Muscle of leg (tissue), 11 donors: Measurements from ENCODE around the gene SH3RF1. TPM values are rescaled to one million over a fixed set of nuclear protein-coding genes. Genes with fewer than 3 reads are reported as not detected.
"Not testable (repeated sequence)": the region's sequence is repeated elsewhere in the genome, so short reads cannot be mapped to it uniquely, and the experiment has no call there.

Source experiments
- DNase-seq: peaks from one replicate; pipeline ENCODE4 v3.0.0; 2013
- H3K27ac ChIP-seq: one replicate; pipeline ENCODE4 v1.5.1; 2013; ENCODE audit warnings: mild to moderate bottlenecking, low read length, control low read depth
- H3K27me3 ChIP-seq: one replicate; pipeline ENCODE4 v1.6.1; 2013; ENCODE audit warnings: low read length; ENCODE audit not compliant: control insufficient read depth, insufficient read depth
- H3K36me3 ChIP-seq: one replicate; pipeline ENCODE4 v1.6.1; 2013; ENCODE audit warnings: low read length; ENCODE audit not compliant: control insufficient read depth, insufficient read depth
- H3K4me1 ChIP-seq: one replicate; pipeline ENCODE4 v1.6.1; 2013; ENCODE audit warnings: low read length; ENCODE audit not compliant: control insufficient read depth, insufficient read depth
- H3K4me3 ChIP-seq: one replicate; pipeline ENCODE4 v1.5.1; 2013; ENCODE audit warnings: low read length, control low read depth
- H3K9me3 ChIP-seq: replicated peaks from 2 replicates; pipeline ENCODE4 v1.6.1; 2013; ENCODE audit warnings: low read depth, low read length; ENCODE audit not compliant: control insufficient read depth
- WGBS: methylation state at CpG from one replicate; pipeline ENCODE4 v1.1.5; 2013; ENCODE audit warnings: missing lambda C conversion rate; ENCODE audit not compliant: insufficient coverage; 5-methylcytosine and 5-hydroxymethylcytosine counted together
- polyA plus RNA-seq, 8 donors: library from polyadenylated mRNA; unstranded; fragments of 120-200 nt; gene quantifications; one replicate each; pipeline versions ENCODE4 v1.2.1 to v1.2.3, GENCODE V29; 2013; ENCODE audit warnings: inconsistent platforms in 1 of 8, low replicate concordance in 1 of 8; ENCODE audit not compliant: insufficient read length in 8 of 8, insufficient read depth in 1 of 8
- total RNA-seq: library from RNA; stranded (reverse); fragments of 120-200 nt; gene quantifications from one replicate; pipeline ENCODE4 v1.2.4, GENCODE V29; 2013

Gene SH3RF1
- total and polyA plus RNA-seq, 9 donors = 10.7 to 19.4 (median 16.3) TPM

DNA sequence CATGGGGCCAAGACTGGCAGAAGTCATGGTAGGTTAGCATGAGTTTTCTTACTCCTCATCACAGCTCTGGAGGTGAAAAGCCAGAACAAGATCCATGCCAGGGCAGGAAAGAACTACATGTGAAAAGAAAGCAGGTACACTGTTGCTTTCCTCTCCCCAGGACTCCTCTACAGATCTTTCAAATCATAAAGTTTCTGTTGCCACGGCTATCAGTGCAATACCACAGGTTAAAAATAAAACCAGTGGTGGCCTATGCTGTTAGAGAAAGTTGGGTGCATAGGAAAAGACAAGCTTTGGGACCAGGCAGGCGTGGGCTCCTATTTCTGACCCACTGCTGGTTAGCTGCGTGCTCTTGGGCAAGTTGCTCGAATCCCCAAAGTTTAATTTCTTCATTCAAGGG is 81.4 kb downstream of the SH3RF1 start:
- Histone ChIP-seq H3K27me3 (no peaks in the 10 kb centered on the region), H3K4me3 (no peak overlapping the region)
- WGBS = 97% methylated on average over 4 of the region's 4 CpGs

DNA sequence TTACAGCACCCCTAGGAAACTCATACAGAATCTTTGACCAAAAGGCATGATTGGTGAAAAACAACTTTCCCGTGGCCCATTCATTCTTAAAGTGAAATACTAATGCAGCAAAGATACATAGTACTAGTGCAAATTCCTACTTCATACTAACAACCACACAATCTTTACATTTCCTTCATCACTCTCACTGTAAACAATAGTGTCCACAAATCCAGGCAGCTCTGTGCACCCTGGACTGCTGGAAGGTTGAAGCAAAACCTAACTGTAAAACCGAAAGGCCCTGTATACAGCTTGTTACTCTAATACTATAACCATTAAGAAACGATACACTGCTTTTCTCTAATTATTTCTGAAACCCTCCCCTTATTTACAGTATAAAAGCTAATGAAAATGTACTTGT is 82.6 kb downstream of the SH3RF1 start:
- no peaks in the 10 kb centered on the region for H3K36me3 ChIP-seq
- H3K4me1 ChIP-seq = peaks cover 3% of the 10 kb centered on the region
- H3K4me3 ChIP-seq = no peak overlapping the region
- no peak for DNase-seq
- WGBS = no CpG with 5 or more reads among the region's 3 CpGs
- no peak overlapping the region for H3K27ac ChIP-seq
- H3K27me3 ChIP-seq = no peaks in the 10 kb centered on the region
- H3K9me3 ChIP-seq = no peaks in the 10 kb centered on the region

More for the DNA sequence above, 81.4 kb downstream of the SH3RF1 start:
- H3K9me3 ChIP-seq = no peaks in the 10 kb centered on the region
- no peaks in the 10 kb centered on the region for H3K36me3 ChIP-seq
- no peak for DNase-seq
- H3K4me1 ChIP-seq = peaks cover 3% of the 10 kb centered on the region
- H3K27ac ChIP-seq = no peak overlapping the region

DNA sequence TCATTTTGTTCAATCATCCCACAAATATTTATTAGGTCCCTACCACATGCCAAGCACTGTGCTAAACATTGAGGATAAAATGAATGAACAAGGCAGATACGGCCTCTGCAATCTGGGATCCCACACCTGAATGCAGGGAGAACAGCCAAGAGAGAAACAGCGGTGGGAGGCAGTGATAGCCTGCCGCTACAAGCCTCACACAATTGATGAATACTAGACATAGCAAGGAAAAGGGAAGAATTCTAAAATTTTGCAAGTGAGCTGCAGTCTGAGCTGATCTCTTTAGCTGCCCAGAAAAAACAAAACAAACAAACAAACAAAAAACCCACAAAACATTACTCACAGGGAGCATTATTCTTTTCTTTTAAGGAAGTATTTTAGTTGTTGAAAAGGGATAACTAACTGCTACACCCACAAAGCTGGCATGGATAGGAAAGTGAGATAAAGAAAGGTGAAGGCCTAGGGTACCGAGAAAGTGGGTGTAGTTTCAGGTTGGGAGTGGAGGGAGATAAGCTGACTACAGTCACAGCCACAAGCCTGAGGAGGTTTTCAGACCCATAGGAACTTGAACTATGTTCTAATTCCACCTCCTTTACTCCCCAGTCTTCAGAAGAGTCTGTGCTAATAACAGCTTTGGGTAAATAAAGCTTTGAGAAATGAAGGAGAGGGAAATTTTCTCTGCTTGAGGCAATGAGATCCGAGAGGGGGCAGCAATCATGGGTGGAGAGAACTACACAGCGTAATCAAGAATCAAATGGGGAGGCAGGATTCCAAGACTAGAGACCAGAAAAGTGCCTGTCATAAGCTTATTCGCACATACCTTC is 85.4 kb downstream of the SH3RF1 start:
- Histone ChIP-seq H3K9me3 (no peaks in the 10 kb centered on the region), H3K4me1 (peaks cover 3% of the 10 kb centered on the region), H3K36me3 (no peaks in the 10 kb centered on the region), H3K4me3 (no peak overlapping the region), H3K27me3 (no peaks in the 10 kb centered on the region), H3K27ac (no peak overlapping the region)
- WGBS = 56% methylated on average over 1 of the region's 7 CpGs
- no peak for DNase-seq

DNA sequence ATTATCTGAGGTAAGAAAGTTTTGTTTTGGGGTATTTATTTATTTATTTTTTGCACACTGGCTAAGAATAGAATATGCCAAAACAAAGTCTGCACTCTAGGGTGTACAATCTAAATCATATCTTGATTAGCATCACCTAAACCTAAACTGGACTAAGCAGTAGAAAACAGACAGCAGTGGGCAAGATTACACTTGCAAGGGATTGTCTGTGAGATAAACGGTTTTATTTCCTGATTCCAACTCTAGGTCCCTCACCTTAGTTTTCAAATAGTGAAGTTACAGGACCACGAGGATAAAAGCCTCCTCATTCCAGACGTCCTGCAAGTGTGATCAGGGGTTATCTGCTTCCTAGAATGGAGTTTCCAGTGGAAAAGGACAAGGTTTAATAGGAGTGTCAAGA is 86.1 kb downstream of the SH3RF1 start:
- Histone ChIP-seq H3K27me3 (no peaks in the 10 kb centered on the region), H3K4me3 (no peak overlapping the region), H3K4me1 (peaks cover 5% of the 10 kb centered on the region), H3K27ac (peak overlapping the region; percentile 20), H3K9me3 (no peaks in the 10 kb centered on the region), H3K36me3 (no peaks in the 10 kb centered on the region)
- DNase-seq = no peak
- no CpG with 5 or more reads among the region's 3 CpGs for WGBS

DNA sequence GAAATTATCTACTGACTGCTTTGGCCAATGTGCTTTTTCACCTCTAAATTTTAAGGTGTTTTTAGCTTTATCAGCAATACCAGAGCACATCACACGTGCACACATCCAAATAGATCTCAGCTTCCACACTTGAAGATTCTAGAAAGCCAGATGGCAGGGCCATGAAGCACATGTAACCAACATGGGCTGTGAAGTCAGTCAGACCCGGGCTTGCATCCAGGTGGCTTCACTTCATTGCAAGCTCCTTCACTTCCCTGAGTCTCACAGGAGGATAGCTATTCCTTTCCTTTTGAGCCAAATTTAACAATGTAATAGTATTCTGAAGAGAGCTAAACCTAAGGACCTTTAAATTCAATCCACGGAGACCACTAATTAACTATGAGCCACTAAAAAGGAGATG is 86.5 kb downstream of the SH3RF1 start:
- no peaks in the 10 kb centered on the region for H3K36me3 ChIP-seq
- 20% methylated on average over 1 of the region's 3 CpGs for WGBS
- H3K27ac ChIP-seq = no peak overlapping the region
- no peaks in the 10 kb centered on the region for H3K9me3 ChIP-seq
- no peak overlapping the region for H3K4me3 ChIP-seq
- peak; percentile 70 for DNase-seq
- no peaks in the 10 kb centered on the region for H3K27me3 ChIP-seq
- H3K4me1 ChIP-seq = peaks cover 5% of the 10 kb centered on the region

DNA sequence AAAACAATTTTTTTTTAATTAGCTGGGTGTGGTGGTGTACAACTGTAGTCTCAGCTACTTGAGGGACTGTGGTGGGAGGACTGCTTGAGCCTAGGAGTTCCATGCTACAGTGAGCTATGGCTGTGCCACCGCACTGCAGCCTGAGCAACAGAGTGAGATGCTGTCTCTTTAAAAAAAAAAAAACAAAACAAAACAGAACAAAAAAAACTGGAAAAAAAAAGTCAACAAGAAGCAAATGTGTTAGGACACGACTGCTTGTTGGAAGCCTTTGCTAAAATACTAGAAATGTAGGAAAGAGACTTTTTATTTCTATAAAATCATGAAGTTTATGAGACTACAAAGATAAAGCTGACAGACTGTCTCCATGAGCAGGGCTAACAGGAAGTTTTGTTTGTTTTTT is 87.2 kb downstream of the SH3RF1 start:
- peaks cover 5% of the 10 kb centered on the region for H3K4me1 ChIP-seq
- DNase-seq = no peak
- H3K27me3 ChIP-seq = no peaks in the 10 kb centered on the region
- H3K27ac ChIP-seq = no peak overlapping the region
- H3K9me3 ChIP-seq = no peaks in the 10 kb centered on the region
- H3K36me3 ChIP-seq = no peaks in the 10 kb centered on the region
- no CpG with 5 or more reads among the region's 2 CpGs for WGBS
- H3K4me3 ChIP-seq = no peak overlapping the region

DNA sequence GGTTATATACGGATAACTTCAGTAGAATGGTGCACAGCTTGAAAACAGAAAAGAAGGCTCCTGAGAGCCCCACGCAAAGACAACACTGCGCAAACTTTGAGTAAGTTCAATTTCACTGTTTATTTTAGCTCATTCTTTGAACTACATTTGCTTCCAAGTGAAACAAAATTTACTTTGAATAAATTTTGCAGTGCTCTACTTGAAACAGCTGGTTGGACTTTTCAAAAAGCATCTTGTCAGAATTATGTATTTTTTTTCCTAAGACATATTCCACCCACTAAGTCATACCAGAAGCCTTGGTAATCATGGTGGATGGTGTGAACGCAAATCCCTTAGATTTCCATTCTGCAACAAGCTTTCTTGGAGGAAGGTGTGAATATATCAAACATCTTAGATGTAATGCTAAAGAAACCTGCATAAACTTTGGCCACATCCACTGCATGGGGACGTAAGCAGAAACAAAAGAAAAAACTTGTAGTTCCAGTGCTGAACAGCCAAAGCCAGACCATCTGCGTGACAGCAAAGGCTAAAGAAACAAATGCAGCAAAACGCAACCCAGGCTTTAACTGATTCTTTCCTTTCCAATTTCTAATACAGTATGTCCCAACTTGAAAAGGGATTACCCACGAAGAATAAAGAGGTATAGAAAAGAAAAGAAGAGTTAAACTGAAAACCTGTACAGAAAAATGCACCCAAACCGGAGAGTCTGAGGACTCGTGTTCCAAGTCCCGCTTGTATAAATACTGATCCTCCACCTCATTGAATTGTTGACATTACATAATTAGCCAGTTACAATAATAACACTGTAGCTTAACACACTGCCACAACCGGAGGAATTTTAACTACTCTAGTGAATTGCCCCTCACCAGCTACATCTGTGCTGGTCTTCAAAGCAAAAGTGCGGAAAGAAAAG is 90.9 kb downstream of the SH3RF1 start:
- H3K36me3 ChIP-seq = no peaks in the 10 kb centered on the region
- peak overlapping the region; percentile 54 for H3K27ac ChIP-seq
- WGBS = 53% methylated on average over 3 of the region's 13 CpGs
- H3K4me1 ChIP-seq = peaks cover 2% of the 10 kb centered on the region
- no peaks in the 10 kb centered on the region for H3K9me3 ChIP-seq
- H3K27me3 ChIP-seq = no peaks in the 10 kb centered on the region
- no peak overlapping the region for H3K4me3 ChIP-seq
- DNase-seq = peak; percentile 79

DNA sequence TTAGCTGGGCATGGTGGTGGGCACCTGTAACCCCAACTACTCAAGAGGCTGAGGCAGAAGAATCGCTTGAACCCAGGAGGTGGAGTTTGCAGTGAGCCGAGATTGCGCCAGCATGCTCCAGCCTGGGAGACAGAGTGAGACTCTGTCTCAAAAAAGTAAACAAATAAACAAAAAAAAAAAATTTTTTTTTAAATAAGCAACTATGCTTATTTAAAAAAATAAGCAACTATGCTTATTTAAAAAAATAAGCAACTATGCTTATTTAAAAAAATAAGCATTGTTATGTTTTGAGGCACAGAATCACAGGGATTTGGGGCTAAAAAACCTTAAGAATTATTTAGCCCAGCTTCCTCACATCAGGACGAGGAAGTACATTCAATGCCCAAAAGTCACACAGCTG is 92.7 kb downstream of the SH3RF1 start:
- no CpG with 5 or more reads among the region's 4 CpGs for WGBS
- not testable (repeated sequence) for H3K4me1 ChIP-seq, H3K9me3 ChIP-seq, H3K27ac ChIP-seq, H3K27me3 ChIP-seq, H3K36me3 ChIP-seq, H3K4me3 ChIP-seq, DNase-seq

DNA sequence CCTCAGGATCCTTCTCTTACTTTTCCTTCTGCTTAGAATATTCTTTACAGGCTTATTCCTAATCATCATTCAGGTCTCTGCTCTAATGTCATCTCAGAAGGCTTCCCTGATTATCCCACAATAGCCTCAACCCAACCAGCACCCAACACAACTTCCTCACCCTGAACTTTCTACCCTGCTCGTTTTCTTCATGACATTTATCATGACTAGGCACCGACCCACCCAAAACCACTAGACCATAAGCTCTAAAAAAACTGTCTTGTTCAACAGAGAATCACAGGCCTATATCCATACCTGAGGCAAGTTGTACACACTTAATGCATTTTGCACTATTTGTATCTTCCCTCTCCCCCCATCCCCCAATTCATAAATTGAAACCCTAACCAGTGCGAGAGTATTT is 95.3 kb downstream of the SH3RF1 start:
- Histone ChIP-seq H3K4me1 (peaks cover 2% of the 10 kb centered on the region), H3K36me3 (no peaks in the 10 kb centered on the region), H3K27ac (no peak overlapping the region), H3K27me3 (no peaks in the 10 kb centered on the region), H3K4me3 (no peak overlapping the region), H3K9me3 (no peaks in the 10 kb centered on the region)
- DNase-seq = no peak
- WGBS = 93% methylated on average over 2 of the region's 3 CpGs

DNA sequence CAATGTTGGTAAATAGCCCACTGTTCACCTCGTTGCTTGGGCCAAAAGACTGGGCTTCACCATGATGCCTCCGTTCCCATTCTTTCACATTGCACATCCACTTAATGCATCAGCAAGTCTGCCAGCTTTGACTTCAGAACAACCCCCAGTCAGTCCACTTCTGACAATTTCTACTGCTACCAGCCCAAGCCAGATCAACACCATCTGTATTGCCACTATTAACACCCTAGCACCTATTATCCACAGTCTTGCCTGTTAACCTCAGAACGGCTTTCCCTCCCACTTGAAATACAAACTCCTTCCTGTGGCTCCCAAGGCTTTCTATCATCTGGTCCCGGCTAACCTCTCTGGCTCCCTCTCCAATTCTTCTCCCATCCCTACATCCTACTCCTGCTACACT is 95.7 kb downstream of the SH3RF1 start:
- no peak for DNase-seq
- Histone ChIP-seq H3K27me3 (no peaks in the 10 kb centered on the region), H3K4me3 (no peak overlapping the region), H3K27ac (no peak overlapping the region), H3K9me3 (no peaks in the 10 kb centered on the region), H3K4me1 (no peaks in the 10 kb centered on the region), H3K36me3 (no peaks in the 10 kb centered on the region)
- WGBS = 89% methylated on average over 4 of the region's 4 CpGs
